ENCODE data around the gene LRBA.

GRCh38 chr4:150580306-150580705, 434.8 kb downstream of the LRBA start:
- TF ChIP-seq POLR2A (IDR thresholded peaks at IDR 0.05; ENCODE audit: low read depth, low read length) (no peak), POLR2AphosphoS5 (IDR thresholded peaks at IDR 0.05; ENCODE audit: low read depth, low read length) (no peak), TAF1 (IDR thresholded peaks at IDR 0.05; ENCODE audit: low read depth, low read length) (no peak), POU2F2 (IDR thresholded peaks at IDR 0.05; ENCODE audit: low read depth, low read length) (no peak), PAX5 (IDR thresholded peaks at IDR 0.05; ENCODE audit: insufficient read depth, low read length, severe bottlenecking) (no peak)

Data from GM12891 (cell line).